GM19099 (cell line): Measurements from ENCODE around the gene HSPB7.

Experiments used
- POLR2A ChIP-seq: IDR thresholded peaks from 3 replicates; pipeline ENCODE4 v1.6.1; 2011; ENCODE audit warnings: low read depth; ENCODE audit not compliant: insufficient read length; ENCODE audit errors: extremely low read depth

The HSPB7 gene

GRCh38 chr1:16010837-16011236 lies 7.0 kb downstream of the HSPB7 start:
- TF ChIP-seq POLR2A: no peak

GRCh38 chr1:16009678-16010077 lies 8.2 kb downstream of the HSPB7 start:
- TF ChIP-seq POLR2A: no peak

DNA sequence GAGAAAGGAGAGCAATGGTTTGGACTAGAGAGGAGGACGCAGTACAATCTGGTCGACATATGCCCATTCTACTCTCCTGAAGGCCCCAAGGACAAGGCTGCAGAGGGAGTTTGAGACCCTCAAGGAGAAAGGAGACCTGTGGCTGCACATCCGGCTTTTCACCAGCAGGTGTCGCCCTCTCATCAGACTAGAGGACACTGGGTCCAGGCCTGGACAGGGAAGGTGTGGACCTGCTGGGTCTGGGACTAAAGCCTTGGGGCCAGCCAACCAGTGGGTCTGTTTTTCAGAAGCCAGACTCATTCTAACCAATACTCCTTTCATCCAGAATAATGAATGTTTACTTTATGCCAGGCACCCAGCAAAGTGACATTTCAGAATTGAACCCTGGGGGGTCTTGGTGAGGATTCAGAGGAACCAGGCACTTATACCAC lies 8.8 kb downstream of the HSPB7 start:
- TF ChIP-seq POLR2A: no peak

DNA sequence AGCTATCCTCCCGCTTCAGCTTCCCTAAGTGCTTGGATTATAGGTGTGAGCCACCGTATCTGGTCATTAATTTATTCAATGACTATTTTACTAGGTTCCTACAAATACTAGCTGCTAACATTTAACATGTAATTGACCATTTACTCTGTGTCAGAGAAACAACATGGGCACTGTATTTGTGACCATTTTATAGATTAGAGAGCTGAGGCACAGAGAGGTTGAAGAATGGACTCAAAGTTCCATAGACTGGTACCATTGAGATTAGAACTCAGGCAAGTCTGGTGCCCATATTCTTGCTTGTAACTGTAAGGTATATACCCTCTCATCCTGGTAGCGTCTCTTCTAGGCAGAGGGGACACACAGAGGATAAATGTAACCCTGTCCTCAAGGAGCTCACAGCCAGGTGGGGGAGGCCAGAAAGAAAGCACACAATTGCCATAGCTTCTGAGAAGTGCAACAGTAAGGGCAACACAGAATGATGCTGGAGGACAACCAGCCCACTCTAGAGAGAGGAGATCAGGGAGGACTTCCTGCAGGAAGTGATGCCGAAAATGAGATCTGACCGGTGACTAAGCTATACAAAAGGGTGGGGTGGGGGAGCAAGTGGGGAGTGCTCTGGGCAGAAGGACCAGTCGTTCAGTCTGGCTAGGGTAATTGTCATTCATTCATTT lies 10.0 kb downstream of the HSPB7 start:
- TF ChIP-seq POLR2A: no peak

GRCh38 chr1:16006552-16007485 lies 11.0 kb downstream of the HSPB7 start:
- no peak for TF ChIP-seq POLR2A

DNA sequence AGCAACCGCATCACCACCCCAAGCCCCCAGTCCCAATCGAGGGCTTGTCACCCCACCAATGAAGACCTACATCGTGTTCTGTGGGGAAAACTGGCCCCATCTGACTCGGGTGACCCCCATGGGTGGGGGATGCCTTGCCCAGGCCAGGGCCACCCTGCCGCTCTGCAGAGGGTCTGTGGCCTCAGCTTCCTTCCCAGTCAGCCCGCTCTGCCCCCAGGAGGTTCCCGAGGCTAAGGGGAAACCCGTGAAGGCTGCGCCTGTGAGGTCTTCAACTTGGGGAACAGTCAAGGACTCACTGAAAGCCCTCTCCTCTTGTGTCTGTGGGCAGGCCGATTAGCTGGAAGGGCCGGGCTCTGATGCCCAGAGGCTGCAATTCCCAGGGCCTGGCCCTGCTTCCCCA lies 11.8 kb downstream of the HSPB7 start:
- TF ChIP-seq POLR2A: no peak

GRCh38 chr1:16005597-16005996 lies 12.2 kb downstream of the HSPB7 start:
- no peak for TF ChIP-seq POLR2A

GRCh38 chr1:15998929-15999328 lies 18.9 kb downstream of the HSPB7 start:
- no peak for TF ChIP-seq POLR2A

GRCh38 chr1:15997637-15998280 lies 20.1 kb downstream of the HSPB7 start:
- no peak for TF ChIP-seq POLR2A

DNA sequence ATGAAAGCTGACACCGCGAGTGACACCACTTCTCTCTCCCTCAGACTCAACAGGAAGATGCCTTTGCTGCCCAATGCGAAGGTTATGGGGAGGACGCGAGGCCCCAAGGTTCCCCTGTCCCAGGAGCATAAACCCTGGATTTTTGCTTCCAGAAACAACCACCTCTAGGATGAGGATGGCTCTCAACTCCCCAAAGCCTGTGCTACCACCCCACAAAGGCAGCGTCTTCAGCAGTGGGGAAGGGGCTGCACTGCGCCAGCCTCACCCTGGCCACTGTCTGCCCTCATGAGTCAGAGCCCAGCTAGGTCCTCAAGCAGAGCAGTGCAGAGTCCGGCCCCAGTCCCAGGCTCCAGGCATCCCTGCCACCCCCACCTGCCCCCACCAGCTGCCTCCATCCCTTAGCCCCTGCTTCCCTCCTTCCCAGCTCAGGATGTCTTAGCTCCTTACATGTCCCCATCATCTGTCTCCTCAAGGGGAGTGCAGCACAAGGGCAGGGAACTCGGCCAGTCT lies 20.7 kb downstream of the HSPB7 start:
- TF ChIP-seq POLR2A: no peak

GRCh38 chr1:15994590-15995351 lies 23.1 kb downstream of the HSPB7 start:
- TF ChIP-seq POLR2A: no peak

GRCh38 chr1:15994081-15994480 lies 23.8 kb downstream of the HSPB7 start:
- TF ChIP-seq POLR2A: no peak

DNA sequence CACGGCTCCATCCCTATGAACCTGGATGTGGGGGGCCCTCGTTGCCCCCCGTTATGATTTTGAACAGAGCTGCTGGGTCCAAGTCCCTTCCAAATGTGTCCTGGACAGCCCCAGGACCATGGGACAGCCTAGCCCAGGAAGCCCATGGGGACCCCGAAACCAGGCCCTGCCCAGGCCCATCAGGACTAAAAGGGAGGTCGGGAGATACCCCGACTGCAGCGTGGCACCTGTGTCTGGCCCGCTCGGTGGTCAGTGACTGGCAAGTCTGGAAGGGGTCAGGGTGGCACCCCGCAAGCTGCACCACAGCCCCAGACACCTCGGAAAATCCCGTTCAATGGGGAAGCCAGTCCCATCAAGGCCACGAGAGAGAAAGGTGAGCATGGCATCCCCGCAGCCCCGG lies 24.2 kb downstream of the HSPB7 start:
- no peak for TF ChIP-seq POLR2A

GRCh38 chr1:15992582-15993500 lies 25.0 kb downstream of the HSPB7 start:
- no peak for TF ChIP-seq POLR2A
